Measurements from ENCODE around the gene SARDH. TPM values are rescaled to one million over a fixed set of nuclear protein-coding genes. Genes with fewer than 3 reads are reported as not detected.

Gene SARDH
- polyA plus RNA-seq, 6 donors from 2014 or later = 0.21 TPM; not detected in 5

GRCh38 chr9:133780404-133780945 lies 42.3 kb upstream of the SARDH start:
- Mint-ChIP-seq H3K27me3 (no peaks in the 10 kb centered on the region), H3K36me3 (peaks cover 2 to 3% of the 10 kb centered on the region in 2 donors), H3K9me3 (peaks cover 0 to 2% (median 0%) of the 10 kb centered on the region in 7 donors), H3K4me1 (peaks cover 23 to 42% (median 34%) of the 10 kb centered on the region in 3 donors), H3K4me3 (no peak overlapping the region), H3K27ac (no peak overlapping the region)
- DNase-seq (no peak), ATAC-seq (ENCODE audit: low read depth in 2 of 2) (no peak)

DNA sequence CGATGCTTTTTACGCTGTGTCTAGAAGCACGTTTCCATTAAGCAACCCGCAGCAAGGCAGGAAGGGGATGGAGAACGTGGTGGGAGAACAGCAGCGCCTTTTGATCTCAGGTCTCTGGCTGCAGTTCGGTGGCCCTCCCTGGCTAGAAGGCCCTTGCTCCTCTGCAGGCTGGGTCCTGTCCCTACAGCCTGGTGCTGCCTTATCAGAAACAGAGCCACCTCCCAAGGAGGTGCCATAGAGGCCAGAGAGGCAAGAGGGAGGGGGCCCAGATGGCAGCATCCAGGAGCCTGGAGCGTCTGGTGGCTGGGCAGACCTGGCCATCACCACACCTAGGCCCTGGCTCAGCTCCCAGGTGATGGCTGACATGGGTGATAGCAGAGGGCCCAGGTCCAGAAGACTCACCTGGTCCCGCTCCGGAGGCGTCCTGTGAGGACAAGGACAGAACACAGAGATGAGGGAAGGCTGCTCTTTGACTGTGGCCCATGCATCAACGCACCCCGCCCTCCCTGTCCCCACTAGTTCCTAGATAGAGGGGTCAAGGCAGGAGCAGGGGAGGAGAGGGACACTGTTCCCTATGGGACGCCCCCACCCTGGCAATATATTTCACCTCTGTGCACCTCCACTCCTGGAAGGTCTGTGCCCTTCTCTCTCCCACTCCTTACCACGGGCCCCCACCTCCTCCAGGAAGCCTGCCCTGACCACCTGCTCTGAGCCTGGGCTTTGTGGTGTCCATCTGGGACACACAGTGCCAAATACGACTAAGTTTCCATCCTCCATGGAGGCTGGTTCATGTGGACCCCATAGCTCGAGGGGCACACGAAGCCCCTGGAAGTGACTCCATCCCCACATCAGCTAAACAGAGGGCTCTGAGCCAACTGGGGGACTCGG lies 41.6 kb upstream of the SARDH start:
- Mint-ChIP-seq H3K9me3 (peaks cover 0 to 2% (median 0%) of the 10 kb centered on the region in 7 donors), H3K4me1 (peaks cover 18 to 34% (median 27%) of the 10 kb centered on the region in 3 donors), H3K36me3 (peaks cover 4 to 10% of the 10 kb centered on the region in 2 donors), H3K4me3 (peak overlapping the region in 1 of 8 donors; percentile 47), H3K27me3 (no peaks in the 10 kb centered on the region), H3K27ac (peak overlapping the region in 2 of 6 donors; percentile 34 to 84)
- ATAC-seq (ENCODE audit: low read depth in 2 of 2) (no peak), DNase-seq (no peak)

- Mint-ChIP-seq H3K4me1 (peaks cover 15 to 28% (median 22%) of the 10 kb centered on the region in 3 donors), H3K27ac (peak overlapping the region in 1 of 6 donors; percentile 66), H3K36me3 (peaks cover 7 to 12% of the 10 kb centered on the region in 2 donors), H3K4me3 (peak overlapping the region in 1 of 8 donors; percentile 47), H3K9me3 (peaks cover 0 to 2% (median 0%) of the 10 kb centered on the region in 7 donors), H3K27me3 (no peaks in the 10 kb centered on the region)
- DNase-seq = no peak
- no peak for ATAC-seq (ENCODE audit: low read depth in 2 of 2)
Observed at GRCh38 chr9:133779081-133779480, 40.9 kb upstream of the SARDH start.

DNA sequence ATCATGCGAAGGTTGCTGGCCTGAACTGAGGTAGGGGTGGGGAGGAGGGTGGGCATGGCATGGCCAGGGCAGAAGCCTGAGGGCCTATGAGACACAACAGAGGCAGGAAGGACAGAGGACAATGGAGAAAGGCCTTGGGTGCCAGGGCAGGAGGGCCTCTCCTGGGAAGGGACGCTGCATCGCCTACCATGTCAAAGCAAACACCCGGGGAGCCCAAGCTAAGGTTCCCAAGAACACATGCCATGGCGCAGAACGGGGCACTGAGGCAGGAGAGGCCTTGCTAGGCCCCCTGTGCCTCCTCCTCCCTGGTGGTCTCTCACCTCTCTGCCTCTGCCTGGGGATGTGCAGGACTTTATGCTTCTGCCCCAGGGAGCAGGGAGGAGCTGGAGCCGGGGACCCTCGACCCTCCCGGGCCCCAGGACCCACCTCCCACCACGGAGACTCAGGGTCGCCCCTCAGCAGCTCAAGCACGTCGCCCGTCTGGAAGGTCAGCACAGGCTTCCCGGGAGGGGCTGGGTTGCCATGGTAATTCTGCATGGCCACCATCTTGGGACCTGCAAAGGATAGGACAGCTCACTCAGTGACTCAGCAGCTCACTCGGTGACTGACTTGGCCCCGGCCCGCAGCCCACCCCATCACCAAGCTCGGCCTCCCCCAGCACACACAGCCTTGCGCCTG lies 40.3 kb upstream of the SARDH start:
- DNase-seq (no peak), ATAC-seq (ENCODE audit: low read depth in 2 of 2) (no peak)
- no peaks in the 10 kb centered on the region for H3K27me3 Mint-ChIP-seq
- no peak overlapping the region for H3K27ac Mint-ChIP-seq
- no peak overlapping the region for H3K4me3 Mint-ChIP-seq
- peaks cover 8 to 12% of the 10 kb centered on the region in 2 donors for H3K36me3 Mint-ChIP-seq
- H3K4me1 Mint-ChIP-seq = peaks cover 9 to 22% (median 16%) of the 10 kb centered on the region in 3 donors
- peaks cover 0 to 2% (median 0%) of the 10 kb centered on the region in 7 donors for H3K9me3 Mint-ChIP-seq

GRCh38 chr9:133777871-133778270 lies 39.7 kb upstream of the SARDH start:
- DNase-seq (no peak), ATAC-seq (ENCODE audit: low read depth in 2 of 2) (no peak)
- Mint-ChIP-seq H3K4me3 (no peak overlapping the region), H3K36me3 (peaks cover 8 to 12% of the 10 kb centered on the region in 2 donors), H3K9me3 (peaks cover 0 to 2% (median 0%) of the 10 kb centered on the region in 7 donors), H3K27me3 (no peaks in the 10 kb centered on the region), H3K4me1 (peaks cover 5 to 16% (median 10%) of the 10 kb centered on the region in 3 donors), H3K27ac (no peak overlapping the region)

GRCh38 chr9:133777068-133777791 lies 39.1 kb upstream of the SARDH start:
- no peaks in the 10 kb centered on the region for H3K27me3 Mint-ChIP-seq
- H3K36me3 Mint-ChIP-seq = peaks cover 8 to 12% of the 10 kb centered on the region in 2 donors
- no peak overlapping the region for H3K4me3 Mint-ChIP-seq
- peaks cover 1 to 9% (median 3%) of the 10 kb centered on the region in 3 donors for H3K4me1 Mint-ChIP-seq
- H3K9me3 Mint-ChIP-seq = peaks cover 0 to 2% (median 0%) of the 10 kb centered on the region in 7 donors
- ATAC-seq (ENCODE audit: low read depth in 2 of 2) (no peak), DNase-seq (no peak)
- H3K27ac Mint-ChIP-seq = no peak overlapping the region

DNA sequence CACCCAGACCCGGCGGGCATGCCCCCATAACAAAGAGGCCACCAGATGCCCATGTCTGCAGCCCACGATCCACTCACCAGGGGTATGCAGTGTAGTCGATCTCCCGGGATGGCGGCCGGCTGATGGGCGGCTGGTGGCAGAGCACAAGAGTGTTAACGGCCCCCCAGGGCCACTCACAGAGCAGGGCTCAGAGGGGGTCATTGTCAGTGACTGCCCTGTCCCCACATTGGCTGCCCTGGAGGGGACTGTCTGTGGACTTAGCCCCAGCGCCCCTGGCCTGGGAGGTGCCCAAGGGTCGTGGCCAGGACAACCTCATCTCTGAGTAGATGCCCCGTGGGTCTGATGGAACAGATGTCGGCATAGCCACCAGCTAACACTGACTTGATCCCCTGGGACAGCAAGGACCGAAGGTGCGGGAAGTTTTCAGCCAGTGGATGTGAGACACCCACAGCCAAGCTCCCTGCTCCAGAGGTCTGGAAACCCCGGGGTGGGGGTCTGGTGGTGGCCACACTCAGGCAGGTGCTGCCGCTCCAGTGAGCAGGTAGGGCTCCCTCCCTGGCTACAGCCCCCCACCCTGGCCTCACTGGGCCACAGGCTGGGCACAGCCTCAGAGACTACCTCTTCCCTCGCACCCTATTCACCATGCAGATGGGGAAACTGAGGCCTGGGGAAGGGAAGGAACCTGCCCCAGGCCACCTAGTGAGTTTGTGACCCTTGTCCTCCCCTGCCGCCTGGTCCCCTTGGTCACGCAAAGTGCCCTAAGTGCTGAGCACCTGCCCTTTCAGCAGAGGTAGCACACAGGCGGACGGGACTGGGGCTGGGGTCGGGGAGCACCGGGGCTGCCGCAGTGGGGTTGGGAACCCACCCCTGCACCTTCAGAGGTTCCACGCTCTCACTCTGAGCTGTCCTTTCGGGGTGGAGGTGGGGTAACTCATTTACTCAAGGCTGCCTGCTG lies 38.1 kb upstream of the SARDH start:
- DNase-seq (no peak), ATAC-seq (ENCODE audit: low read depth in 2 of 2) (no peak)
- Mint-ChIP-seq H3K27me3 (no peaks in the 10 kb centered on the region), H3K27ac (no peak overlapping the region), H3K9me3 (peaks cover 0 to 2% (median 0%) of the 10 kb centered on the region in 7 donors), H3K4me1 (peaks cover 0 to 4% (median 0%) of the 10 kb centered on the region in 3 donors), H3K36me3 (peaks cover 8 to 12% of the 10 kb centered on the region in 2 donors), H3K4me3 (no peak overlapping the region)

DNA sequence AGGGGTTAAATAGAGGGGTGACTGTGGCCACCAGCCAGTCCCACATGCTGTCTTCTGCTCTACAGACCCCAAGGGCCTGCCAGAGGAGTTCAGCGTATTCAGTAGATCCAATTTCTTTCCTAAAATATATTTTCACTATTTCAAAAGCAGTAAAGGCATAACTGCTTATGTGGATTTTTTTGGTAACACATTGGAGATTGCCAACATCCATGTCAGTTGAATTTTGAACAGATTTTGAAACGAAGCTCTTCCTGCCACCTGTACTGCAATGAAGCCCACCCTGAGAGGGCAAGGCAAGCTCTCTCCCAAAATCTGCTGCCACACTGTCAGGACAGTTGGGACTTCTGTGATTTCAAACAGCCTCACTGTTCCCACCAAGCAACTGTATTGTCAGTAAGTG lies 37.1 kb upstream of the SARDH start:
- ATAC-seq (ENCODE audit: low read depth in 2 of 2) (no peak), DNase-seq (no peak)
- peak overlapping the region in 1 of 6 donors; percentile 56 for H3K27ac Mint-ChIP-seq
- no peaks in the 10 kb centered on the region for H3K4me1 Mint-ChIP-seq
- no peaks in the 10 kb centered on the region for H3K27me3 Mint-ChIP-seq
- H3K9me3 Mint-ChIP-seq = peaks cover 0 to 2% (median 0%) of the 10 kb centered on the region in 7 donors
- H3K4me3 Mint-ChIP-seq = peak overlapping the region in 1 of 8 donors; percentile 41
- peaks cover 11 to 17% of the 10 kb centered on the region in 2 donors for H3K36me3 Mint-ChIP-seq

DNA sequence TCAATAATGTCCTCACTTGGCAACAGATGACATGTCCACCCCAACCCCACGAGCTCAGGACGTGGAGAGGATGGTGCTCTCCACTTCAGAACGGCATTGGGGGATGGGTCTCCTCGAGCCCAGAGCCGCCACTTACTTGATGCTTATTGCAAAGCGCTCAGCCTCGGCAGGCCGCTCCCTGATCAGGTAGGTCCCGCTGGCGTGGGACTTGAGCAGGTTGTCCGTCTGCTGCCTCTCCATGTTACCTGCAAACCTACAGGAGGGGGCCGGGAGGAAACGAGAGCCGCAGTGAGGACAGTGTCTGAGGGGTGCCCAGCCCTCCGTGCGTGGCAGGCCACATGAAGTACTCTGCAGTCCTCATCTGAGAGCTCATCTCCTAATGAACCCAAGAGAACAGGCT lies 36.6 kb upstream of the SARDH start:
- H3K27ac Mint-ChIP-seq = peak overlapping the region in 1 of 6 donors; percentile 28
- H3K4me3 Mint-ChIP-seq = no peak overlapping the region
- H3K4me1 Mint-ChIP-seq = no peaks in the 10 kb centered on the region
- no peaks in the 10 kb centered on the region for H3K27me3 Mint-ChIP-seq
- peaks cover 0 to 2% (median 0%) of the 10 kb centered on the region in 7 donors for H3K9me3 Mint-ChIP-seq
- peaks cover 11 to 19% of the 10 kb centered on the region in 2 donors for H3K36me3 Mint-ChIP-seq
- no peak for DNase-seq
- no peak for ATAC-seq (ENCODE audit: low read depth in 2 of 2)

DNA sequence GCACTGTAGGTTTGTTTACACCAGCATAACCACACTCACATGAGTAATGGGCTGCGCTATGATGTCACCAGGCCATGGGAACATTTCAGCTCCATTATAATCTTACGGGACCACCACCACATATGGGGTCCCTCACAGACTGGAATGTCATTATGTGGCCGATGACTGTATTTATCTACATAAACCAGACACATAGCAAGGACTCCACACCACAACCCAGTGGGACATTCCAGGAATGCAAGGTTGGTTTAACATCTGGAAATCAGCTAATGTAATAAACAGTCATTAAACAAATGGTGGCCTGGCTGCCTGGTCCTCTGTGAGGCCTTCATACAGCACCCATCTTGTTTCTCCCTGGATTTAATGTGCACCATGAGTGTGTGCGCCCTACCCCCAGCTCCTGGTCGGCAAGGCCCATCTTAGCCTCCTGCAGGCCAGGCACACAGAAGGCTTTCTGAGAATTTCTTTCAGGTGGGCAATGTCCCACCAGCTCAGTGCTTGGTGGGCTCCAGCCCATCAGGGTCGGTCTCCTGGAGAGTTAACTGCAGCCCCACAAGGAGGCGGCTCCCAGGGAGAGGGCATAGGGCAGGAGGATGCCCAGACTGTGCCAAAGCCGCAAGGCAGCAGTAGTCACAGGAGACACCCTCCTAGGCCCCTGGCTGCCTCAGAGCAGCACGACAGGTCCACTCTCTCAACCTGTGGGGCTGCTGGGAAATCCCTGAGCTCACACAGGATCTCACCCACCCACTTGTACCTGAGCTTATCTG lies 35.9 kb upstream of the SARDH start:
- H3K27ac Mint-ChIP-seq = peak overlapping the region in 1 of 6 donors; percentile 28
- H3K4me1 Mint-ChIP-seq = no peaks in the 10 kb centered on the region
- peaks cover 0 to 2% (median 0%) of the 10 kb centered on the region in 7 donors for H3K9me3 Mint-ChIP-seq
- ATAC-seq (ENCODE audit: low read depth in 2 of 2) (no peak), DNase-seq (no peak)
- H3K27me3 Mint-ChIP-seq = no peaks in the 10 kb centered on the region
- peaks cover 11 to 19% of the 10 kb centered on the region in 2 donors for H3K36me3 Mint-ChIP-seq
- no peak overlapping the region for H3K4me3 Mint-ChIP-seq

DNA sequence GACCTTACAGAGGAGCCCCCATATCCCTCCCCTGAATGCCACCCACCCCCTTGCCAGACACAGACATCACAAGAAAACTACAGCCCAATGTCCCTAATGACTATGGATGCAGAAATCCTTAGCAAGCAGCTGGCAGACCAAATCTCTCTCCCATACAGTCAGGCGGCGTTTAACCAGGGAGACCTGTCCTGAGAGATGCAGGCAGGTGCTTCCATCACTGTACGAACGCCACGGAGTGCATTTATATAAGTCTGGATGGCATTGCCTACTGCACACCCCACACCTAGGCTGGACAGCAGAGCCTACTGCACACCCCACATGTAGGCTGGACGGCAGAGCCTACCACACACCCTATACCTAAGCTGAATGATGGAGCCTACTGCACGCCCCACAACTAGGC lies 34.4 kb upstream of the SARDH start:
- peaks cover 17 to 30% of the 10 kb centered on the region in 2 donors for H3K36me3 Mint-ChIP-seq

More for the DNA sequence above, 34.4 kb upstream of the SARDH start:
- Mint-ChIP-seq H3K9me3 (peaks cover 0 to 4% (median 2%) of the 10 kb centered on the region in 7 donors), H3K27ac (peak overlapping the region in 3 of 6 donors; percentile 51 to 67 (median 61)), H3K4me3 (no peak overlapping the region), H3K27me3 (no peaks in the 10 kb centered on the region), H3K4me1 (no peaks in the 10 kb centered on the region)
- DNase-seq (no peak), ATAC-seq (ENCODE audit: low read depth in 2 of 2) (no peak)
